NCI-H146 treated with DMSO at 0.1 percent for 48 hours (cell line): ENCODE measurements around the gene KIF26A.

Experiments
- DNase-seq: peaks from one replicate; lab custom pipeline; 2025; ENCODE audit not compliant: unreplicated experiment; lab: John Stamatoyannopoulos, UW

Gene KIF26A

DNA sequence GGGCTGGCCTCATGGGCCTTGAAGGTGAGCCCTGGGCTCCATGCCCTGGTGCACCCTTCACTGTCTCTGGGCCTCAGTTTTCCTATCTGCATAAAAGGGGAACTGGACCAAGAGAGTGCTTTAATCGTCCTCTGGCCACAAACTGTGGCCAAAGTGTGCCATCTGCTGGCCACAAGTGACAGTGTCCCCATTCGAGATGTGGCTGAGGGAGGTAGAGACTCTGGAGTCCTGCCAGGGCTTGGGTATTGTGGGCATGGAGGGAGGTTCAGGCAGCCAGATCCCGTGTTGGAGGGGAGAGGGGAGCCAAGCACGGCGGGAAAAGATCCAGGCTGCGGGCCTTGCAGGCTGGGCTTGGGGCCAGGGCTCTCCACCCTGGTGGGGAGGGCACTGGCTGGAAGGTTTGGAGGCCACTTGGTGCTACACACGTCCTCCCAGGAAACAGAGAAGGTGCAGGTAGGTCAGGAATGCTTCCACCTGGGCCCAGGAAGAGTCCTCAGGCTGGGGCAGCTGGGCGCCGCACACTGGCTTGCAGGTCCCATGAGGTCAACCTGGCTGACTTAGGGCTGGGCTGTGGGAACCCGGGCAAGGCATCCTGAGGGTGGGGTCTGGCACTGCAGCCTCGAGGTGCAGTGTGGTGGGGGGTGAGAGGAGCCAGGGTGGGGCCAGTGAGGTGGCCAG is 7.3 kb upstream of the KIF26A start:
- no peak for DNase-seq

DNA sequence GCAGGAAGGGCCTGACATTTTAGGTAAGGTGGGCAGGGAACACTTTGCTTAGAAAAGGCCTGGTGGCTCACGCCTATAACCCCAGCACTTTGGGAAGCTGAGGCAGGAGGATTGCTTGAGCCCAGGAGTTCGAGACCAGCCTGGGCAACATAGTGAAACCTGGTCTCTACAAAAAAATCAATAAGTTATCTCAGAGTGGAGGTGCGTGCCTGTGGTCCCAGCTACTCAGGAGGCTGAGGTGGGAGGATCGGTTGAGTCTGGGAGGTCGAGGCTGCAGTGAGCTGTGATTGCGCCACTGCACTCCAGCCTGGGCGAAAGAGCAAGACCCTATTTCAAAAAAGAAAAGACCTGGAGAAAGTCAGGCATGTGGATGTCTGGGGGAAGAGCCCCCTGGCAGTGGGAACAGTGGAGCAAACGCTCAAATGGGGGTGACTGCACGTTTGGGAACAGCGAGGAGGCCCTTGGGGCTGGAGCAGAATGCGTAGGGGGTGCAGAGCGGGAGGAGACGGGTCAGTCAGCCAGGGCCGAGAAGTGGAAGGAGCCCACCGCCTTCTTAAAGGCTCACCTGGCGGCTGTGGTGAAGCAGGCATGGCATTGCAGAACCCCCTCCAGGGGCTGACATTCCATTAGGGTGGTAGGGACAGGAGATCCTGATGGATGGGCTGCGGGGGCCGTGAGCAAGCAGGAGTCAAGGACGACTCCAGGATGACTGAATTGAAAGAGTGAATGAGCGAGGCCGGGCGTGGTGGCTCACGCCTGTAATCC is 6.2 kb upstream of the KIF26A start:
- no peak for DNase-seq

GRCh38 chr14:104132981-104133380 is 5.4 kb upstream of the KIF26A start:
- DNase-seq: no peak

GRCh38 chr14:104133496-104133895 is 4.9 kb upstream of the KIF26A start:
- DNase-seq: no peak

DNA sequence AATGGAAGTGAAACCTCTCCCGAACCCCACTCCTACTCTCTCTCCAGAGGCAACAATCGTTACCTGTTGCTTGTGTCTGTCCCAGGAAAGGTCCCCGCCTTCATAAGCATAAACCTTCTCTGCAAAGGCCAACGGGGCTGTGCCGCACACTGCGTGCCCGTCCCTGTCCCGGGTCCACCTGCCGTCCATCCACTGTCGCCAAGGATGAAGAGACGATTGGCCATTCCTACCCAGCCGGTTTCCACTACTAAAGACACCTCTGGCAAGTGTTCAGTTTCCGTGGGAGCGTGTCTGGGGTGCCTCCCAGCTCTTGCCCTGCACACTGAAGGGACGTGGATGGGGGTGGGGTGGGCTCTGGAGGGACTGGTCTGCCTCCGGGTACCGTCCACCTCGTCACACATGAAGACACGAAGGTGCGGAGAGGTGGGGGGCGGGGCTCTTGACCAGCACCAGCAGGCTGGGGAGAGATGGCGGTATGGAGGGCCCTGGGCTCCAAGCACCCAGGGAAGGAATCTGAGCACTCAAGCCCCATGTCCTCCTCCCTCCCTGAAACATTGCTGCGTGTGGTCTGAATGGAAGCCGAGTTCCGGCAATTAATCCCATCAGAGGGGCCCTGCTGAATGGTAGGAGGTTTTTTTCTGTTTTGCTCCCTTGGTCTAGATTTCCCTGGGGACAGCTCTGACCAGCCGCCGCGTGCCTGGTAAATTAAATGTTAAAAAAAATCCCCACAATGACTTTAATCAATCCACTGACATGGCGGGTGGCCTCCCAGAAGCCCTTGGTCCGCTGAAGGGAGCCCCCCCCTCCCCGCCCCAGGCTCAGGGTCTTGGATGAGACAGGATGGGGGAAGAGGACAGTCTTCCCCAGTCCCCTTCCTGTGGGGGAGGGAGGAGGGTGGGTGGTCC is 4.1 kb upstream of the KIF26A start:
- DNase-seq: no peak

- no peak for DNase-seq
Observed at GRCh38 chr14:104135121-104135903, 3.1 kb upstream of the KIF26A start.

DNA sequence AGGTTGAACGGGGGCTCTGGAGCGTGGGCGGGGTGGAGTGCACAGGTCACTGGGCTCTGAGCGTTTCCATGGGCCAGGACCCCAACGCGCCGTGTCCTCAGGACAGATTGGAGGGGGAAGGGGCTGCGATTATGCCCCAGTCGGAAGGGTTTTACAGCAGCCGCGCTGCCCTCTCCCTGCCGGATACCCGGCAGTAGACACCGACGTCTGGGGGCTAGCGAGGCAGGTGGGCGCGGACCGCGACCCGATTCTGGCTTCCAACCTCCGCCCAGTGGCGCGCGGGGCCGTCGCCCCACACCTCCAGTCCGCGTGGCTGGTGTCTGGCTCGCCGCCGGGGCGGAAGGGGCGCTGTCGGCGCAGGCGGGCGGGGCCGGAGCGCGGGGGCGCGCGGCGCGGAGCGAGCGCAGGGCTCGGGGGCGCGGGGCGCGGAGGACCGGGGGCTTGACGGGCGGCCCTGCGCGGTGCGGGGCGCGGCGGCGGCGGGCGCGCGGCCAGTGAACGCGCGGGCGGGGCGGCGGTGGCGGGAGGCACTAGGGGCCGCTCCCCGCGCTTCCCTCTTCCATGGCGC is 2.4 kb upstream of the KIF26A start:
- no peak for DNase-seq

DNA sequence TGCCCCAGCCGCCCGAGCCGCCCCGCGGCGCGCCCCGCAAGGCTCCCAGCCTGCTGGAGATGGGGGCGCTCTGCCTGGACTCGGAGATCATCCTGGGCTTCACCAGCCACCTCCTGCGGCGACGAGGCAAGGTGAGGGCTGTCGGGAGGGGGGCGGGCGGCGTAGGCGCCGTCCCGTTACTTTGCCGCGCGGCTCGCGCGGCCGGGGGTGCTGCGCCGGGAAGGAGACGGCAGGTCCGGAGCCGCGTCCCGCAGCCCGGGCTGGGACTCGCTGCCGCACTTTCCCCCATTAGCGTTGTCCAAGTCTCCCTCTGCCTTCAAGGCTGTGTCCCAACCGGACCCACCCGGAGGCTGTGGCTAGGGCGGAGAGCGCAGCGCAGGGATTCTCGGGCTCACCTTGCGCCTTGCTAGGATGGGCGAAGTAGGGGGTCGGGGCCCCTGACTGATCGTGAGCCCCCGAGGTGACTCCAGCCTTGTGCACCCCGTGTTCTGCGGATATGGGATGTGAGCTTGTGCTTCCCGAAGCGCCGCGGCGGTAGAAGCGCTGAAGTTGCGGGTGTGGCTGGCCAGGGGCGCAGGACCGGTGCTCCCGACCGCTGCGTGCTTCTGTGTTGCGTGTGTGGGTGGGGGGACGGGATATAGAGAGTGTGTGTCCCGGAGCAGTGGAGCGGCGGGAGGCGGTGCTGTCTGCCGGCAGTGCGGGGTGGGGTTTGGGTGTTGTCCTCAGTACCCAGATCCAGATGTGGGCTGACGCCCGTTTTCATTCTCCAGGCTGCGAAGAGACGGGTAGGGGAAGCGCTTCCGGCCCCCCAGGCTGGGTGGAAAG is 1.7 kb upstream of the KIF26A start:
- no peak for DNase-seq

GRCh38 chr14:104137297-104138097 is 890 bp upstream of the KIF26A start:
- no peak for DNase-seq

GRCh38 chr14:104138718-104139459 is 502 bp downstream of the KIF26A start:
- no peak for DNase-seq

DNA sequence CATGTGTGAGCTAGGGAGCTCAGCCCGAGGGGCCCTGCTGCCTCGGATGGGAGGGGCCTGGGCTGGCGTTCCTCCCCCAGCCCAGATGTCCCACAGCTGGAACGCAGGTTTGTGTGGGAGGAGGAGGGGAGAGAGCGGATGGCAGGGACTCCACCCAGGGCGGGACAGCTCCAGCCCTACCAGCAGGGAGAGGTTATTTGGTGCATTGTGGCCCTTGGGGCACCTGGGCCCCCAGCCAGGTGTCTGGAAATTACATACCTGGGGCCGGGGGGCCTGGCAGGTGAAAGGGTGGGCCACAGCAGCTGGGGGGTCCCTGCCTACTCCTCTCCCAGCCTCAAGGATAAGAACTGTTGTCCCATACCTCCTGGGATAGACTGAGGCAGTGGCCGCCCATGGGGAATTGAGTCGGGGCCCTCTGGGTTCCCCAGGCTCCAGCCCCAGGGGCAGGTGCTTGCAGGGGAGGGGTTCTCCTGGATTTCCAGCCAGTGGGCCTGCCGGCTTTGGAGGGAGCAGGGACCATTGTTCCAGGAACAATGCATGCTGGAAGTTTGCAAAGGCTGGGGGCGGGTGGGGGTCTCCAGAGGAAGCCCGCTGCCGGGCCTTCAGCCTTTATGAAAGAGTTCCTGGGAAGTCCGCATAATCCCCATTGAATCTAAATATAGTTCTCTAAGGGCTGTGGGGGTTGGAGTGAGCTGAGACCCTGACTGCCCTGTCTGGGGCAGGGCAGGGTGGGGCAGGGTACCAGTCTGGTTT is 1.2 kb downstream of the KIF26A start:
- DNase-seq: no peak

GRCh38 chr14:104140213-104140462 is 1.8 kb downstream of the KIF26A start:
- DNase-seq: no peak

- no peak for DNase-seq
Observed at GRCh38 chr14:104140463-104141331, 2.3 kb downstream of the KIF26A start.

GRCh38 chr14:104141621-104142091 is 3.3 kb downstream of the KIF26A start:
- no peak for DNase-seq

DNA sequence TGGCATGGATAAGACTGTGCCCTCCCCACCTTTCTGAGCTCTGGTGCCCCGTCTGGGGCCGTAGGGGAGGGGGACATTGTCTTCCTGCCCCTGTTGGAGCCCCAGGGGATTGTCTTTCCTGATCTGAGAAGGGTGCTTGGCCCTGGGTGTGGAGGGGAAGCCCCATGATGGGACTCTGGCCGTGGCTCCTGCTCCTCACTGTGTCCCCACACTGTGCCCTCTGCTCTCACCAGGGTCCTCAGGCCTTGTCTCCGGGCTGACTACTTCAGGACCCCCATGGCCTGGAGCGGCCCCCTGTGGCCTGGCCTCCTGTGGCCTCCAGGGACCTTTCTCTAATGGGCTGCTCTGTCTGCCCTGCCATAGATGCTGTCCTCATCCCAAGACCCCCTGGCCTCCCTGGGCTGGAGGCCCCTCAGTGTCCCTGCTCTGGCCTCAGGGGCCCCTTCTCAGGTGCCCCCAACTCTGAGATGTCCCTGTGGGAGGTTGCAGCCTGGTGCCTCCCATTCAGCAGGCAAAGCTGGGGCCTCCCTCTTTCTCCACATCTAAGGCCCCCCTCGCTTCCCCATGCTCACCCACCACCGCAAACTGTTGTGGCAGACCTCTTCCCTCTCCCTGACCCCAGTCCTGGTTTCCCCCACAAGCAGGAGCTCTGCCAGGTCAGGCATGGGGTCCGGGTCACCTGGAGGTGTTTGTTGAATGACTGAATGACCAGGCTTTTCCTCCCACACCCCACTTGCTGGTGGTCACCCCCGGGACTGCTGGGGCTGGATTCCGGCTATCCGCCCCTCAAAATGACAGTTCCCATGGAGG is 4.0 kb downstream of the KIF26A start:
- no peak for DNase-seq

- no peak for DNase-seq
Observed at GRCh38 chr14:104142946-104143470, 4.6 kb downstream of the KIF26A start.
